Measurements from ENCODE around the gene CSDE1. TPM values are rescaled to one million over a fixed set of nuclear protein-coding genes. Genes with fewer than 3 reads are reported as not detected.

The CSDE1 gene
- total RNA-seq, 1 experiment from 2014 or later: 362 TPM

GRCh38 chr1:114707604-114708003 lies 50.2 kb downstream of the CSDE1 start:
- TSS peak; percentile 1 for BruUV-seq (replicated peaks)
- no peak for DNase-seq
- TF ChIP-seq CTCF (IDR thresholded peaks at IDR 0.05; ENCODE audit: unreplicated experiment): no peak
- H3K4me1 Mint-ChIP-seq (ENCODE audit: low read depth, unreplicated experiment): no peaks in the 10 kb centered on the region
- H3K4me3 Mint-ChIP-seq (ENCODE audit: low read depth, unreplicated experiment): no peak overlapping the region
- intact Hi-C loops (cut with micrococcal nuclease; ENCODE audit: unreplicated experiment): no loop called here
- no peaks in the 10 kb centered on the region for H3K9me3 Mint-ChIP-seq (ENCODE audit: low read depth, unreplicated experiment)
- no peak overlapping the region for H3K27ac Mint-ChIP-seq (ENCODE audit: unreplicated experiment)
- CTCF ChIA-PET: no interaction called here
- H3K36me3 Mint-ChIP-seq (ENCODE audit: insufficient read depth, unreplicated experiment): peaks cover 21% of the 10 kb centered on the region
- H3K27me3 Mint-ChIP-seq (ENCODE audit: unreplicated experiment): no peaks in the 10 kb centered on the region

- CTCF ChIA-PET: interaction anchor here (1.3 kb wide), 1 partner anchor 33 kb away, joined by 3 read pairs; the partner anchor contains the start of gene DENND2C
- Mint-ChIP-seq H3K27me3 (ENCODE audit: unreplicated experiment) (no peaks in the 10 kb centered on the region), H3K27ac (ENCODE audit: unreplicated experiment) (no peak overlapping the region), H3K9me3 (ENCODE audit: low read depth, unreplicated experiment) (no peaks in the 10 kb centered on the region), H3K36me3 (ENCODE audit: insufficient read depth, unreplicated experiment) (peaks cover 6% of the 10 kb centered on the region), H3K4me1 (ENCODE audit: low read depth, unreplicated experiment) (no peaks in the 10 kb centered on the region), H3K4me3 (ENCODE audit: low read depth, unreplicated experiment) (no peak overlapping the region)
- no peak for TF ChIP-seq CTCF (IDR thresholded peaks at IDR 0.05; ENCODE audit: unreplicated experiment)
- intact Hi-C loops (cut with micrococcal nuclease; ENCODE audit: unreplicated experiment): no loop called here
- no peak for DNase-seq
- BruUV-seq (replicated peaks): no TSS peak
These were observed 54.5 kb downstream of the CSDE1 start for GRCh38 chr1:114703242-114703641.

- no peaks in the 10 kb centered on the region for H3K9me3 Mint-ChIP-seq (ENCODE audit: low read depth, unreplicated experiment)
- peaks cover 3% of the 10 kb centered on the region for H3K36me3 Mint-ChIP-seq (ENCODE audit: insufficient read depth, unreplicated experiment)
- CTCF ChIA-PET: no interaction called here
- intact Hi-C loops (cut with micrococcal nuclease; ENCODE audit: unreplicated experiment): no loop called here
- no TSS peak for BruUV-seq (replicated peaks)
- H3K4me3 Mint-ChIP-seq (ENCODE audit: low read depth, unreplicated experiment): no peak overlapping the region
- H3K4me1 Mint-ChIP-seq (ENCODE audit: low read depth, unreplicated experiment): no peaks in the 10 kb centered on the region
- H3K27ac Mint-ChIP-seq (ENCODE audit: unreplicated experiment): no peak overlapping the region
- TF ChIP-seq CTCF (IDR thresholded peaks at IDR 0.05; ENCODE audit: unreplicated experiment): no peak
- no peak for DNase-seq
- H3K27me3 Mint-ChIP-seq (ENCODE audit: unreplicated experiment): no peaks in the 10 kb centered on the region
These were observed 55.0 kb downstream of the CSDE1 start for GRCh38 chr1:114702737-114703136.

- Mint-ChIP-seq H3K4me3 (ENCODE audit: low read depth, unreplicated experiment) (no peak overlapping the region), H3K4me1 (ENCODE audit: low read depth, unreplicated experiment) (no peaks in the 10 kb centered on the region), H3K36me3 (ENCODE audit: insufficient read depth, unreplicated experiment) (no peaks in the 10 kb centered on the region), H3K27ac (ENCODE audit: unreplicated experiment) (no peak overlapping the region), H3K27me3 (ENCODE audit: unreplicated experiment) (no peaks in the 10 kb centered on the region), H3K9me3 (ENCODE audit: low read depth, unreplicated experiment) (no peaks in the 10 kb centered on the region)
- CTCF ChIA-PET: no interaction called here
- no peak for DNase-seq
- no TSS peak for BruUV-seq (replicated peaks)
- no peak for TF ChIP-seq CTCF (IDR thresholded peaks at IDR 0.05; ENCODE audit: unreplicated experiment)
- intact Hi-C loops (cut with micrococcal nuclease; ENCODE audit: unreplicated experiment): no loop called here
These were observed 55.9 kb downstream of the CSDE1 start for GRCh38 chr1:114701931-114702330.
